Body of pancreas (tissue), 4 donors: Measurements from ENCODE around the gene SCYGR2. TPM values are rescaled to one million over a fixed set of nuclear protein-coding genes. Genes with fewer than 3 reads are reported as not detected.

ENCODE experiments used
- ATAC-seq: fragments of 150-250 bp; one replicate; pipeline ENCODE4 v1.9.1; 2016
- DNase-seq, 4 donors: peaks; one replicate each; pipeline ENCODE4 v3.0.0-alpha.2; 2019
- H3K27ac ChIP-seq, 4 donors: fragments of 200-600 bp; sonication (generic); 1 replicate in 3 of 4; 2 replicates in 1 of 4; pipeline versions ENCODE4 v1.5.1 to v1.6.1; 2016 to 2019; ENCODE audit warnings: mild to moderate bottlenecking in 1 of 4, mixed read lengths in 1 of 4, moderate library complexity in 1 of 4
- H3K27me3 ChIP-seq, 2 donors: fragments of 200-600 bp; sonication (generic); one replicate each; pipeline ENCODE4 v1.6.0; 2016; ENCODE audit warnings: mild to moderate bottlenecking in 1 of 2
- H3K36me3 ChIP-seq, 2 donors: fragments of 200-600 bp; sonication (generic); replicated peaks in 1 of 2; 2 replicates each; pipeline ENCODE4 v1.5.1; 2016; ENCODE audit warnings: low read depth in 2 of 2; ENCODE audit not compliant: insufficient read depth in 1 of 2
- H3K4me1 ChIP-seq: fragments of 200-600 bp; sonication (generic); one replicate; pipeline ENCODE4 v1.6.0; 2016
- H3K4me3 ChIP-seq, 2 donors: fragments of 200-600 bp; sonication (generic); 1 replicate in 1 of 2; 2 replicates in 1 of 2; pipeline ENCODE4 v1.5.1; 2016 to 2019
- H3K9me3 ChIP-seq, 3 donors: fragments of 200-600 bp; sonication (generic); 1 replicate in 2 of 3; 2 replicates in 1 of 3; pipeline ENCODE4 v1.5.1; 2016
- POLR2A ChIP-seq, 3 donors: fragments of 450-650 bp; IDR thresholded peaks; one replicate each; pipeline ENCODE4 v1.6.1; 2016; ENCODE audit warnings: antibody characterized with exemption in 3 of 3, mild to moderate bottlenecking in 2 of 3
- WGBS, 2 donors: methylation state at CpG; one replicate each; pipeline ENCODE4 v1.1.5; 2017; 5-methylcytosine and 5-hydroxymethylcytosine counted together
- intact Hi-C: fragments of 100-400 bp; cut with DNase I; formaldehyde crosslinking; loops from one replicate; pipeline ENCODE4 v1.15.1; 2023
- total RNA-seq, 2 donors: library from RNA; depleted of rRNA; stranded (reverse); fragments of >200 nt; gene quantifications; one replicate each; pipeline ENCODE4 v1.1.0, GENCODE V29; 2016
- TF ChIP-seq, protein P1 (sequence below), 7 experiments: fragments of 450-650 bp in 4 of 7; fragments of 200-600 bp in 3 of 7; sonication (generic) in 3 of 7; IDR thresholded peaks; one replicate each; pipeline ENCODE4 v1.5.1; 2016 to 2019; ENCODE audit warnings: antibody characterized with exemption in 7 of 7

Gene SCYGR2
- total RNA-seq, 2 donors from 2014 or later: not detected

DNA sequence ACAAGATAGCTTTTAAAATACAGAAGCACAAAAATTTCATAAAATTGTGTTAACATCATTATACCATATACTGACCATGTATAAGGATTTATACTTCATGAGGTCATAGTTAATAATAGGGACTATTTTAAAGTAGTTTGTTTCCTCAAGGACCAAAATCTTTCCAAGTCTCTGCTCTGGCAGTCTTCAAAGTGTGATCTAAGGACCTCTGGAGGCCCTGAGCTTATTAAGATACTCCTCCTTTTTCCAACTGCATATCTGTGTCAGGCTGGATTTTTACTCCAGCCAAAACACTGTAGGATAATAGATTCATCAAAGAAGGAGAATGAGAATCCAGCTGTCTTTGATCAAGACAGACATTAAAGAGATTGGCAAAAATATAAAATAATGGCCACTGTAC, 1.7 kb upstream of the SCYGR2 start:
- Histone ChIP-seq H3K27ac (no peak overlapping the region), H3K4me1 (no peaks in the 10 kb centered on the region), H3K36me3 (no peaks in the 10 kb centered on the region), H3K4me3 (no peak overlapping the region), H3K27me3 (no peaks in the 10 kb centered on the region), H3K9me3 (no peaks in the 10 kb centered on the region)
- ATAC-seq (no peak), DNase-seq (no peak)
- no peak for TF ChIP-seq POLR2A (IDR thresholded peaks at IDR 0.05)
- TF ChIP-seq, protein P1, sequence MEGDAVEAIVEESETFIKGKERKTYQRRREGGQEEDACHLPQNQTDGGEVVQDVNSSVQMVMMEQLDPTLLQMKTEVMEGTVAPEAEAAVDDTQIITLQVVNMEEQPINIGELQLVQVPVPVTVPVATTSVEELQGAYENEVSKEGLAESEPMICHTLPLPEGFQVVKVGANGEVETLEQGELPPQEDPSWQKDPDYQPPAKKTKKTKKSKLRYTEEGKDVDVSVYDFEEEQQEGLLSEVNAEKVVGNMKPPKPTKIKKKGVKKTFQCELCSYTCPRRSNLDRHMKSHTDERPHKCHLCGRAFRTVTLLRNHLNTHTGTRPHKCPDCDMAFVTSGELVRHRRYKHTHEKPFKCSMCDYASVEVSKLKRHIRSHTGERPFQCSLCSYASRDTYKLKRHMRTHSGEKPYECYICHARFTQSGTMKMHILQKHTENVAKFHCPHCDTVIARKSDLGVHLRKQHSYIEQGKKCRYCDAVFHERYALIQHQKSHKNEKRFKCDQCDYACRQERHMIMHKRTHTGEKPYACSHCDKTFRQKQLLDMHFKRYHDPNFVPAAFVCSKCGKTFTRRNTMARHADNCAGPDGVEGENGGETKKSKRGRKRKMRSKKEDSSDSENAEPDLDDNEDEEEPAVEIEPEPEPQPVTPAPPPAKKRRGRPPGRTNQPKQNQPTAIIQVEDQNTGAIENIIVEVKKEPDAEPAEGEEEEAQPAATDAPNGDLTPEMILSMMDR (IDR thresholded peaks at IDR 0.05): no peak
- intact Hi-C loops: no loop called here

DNA sequence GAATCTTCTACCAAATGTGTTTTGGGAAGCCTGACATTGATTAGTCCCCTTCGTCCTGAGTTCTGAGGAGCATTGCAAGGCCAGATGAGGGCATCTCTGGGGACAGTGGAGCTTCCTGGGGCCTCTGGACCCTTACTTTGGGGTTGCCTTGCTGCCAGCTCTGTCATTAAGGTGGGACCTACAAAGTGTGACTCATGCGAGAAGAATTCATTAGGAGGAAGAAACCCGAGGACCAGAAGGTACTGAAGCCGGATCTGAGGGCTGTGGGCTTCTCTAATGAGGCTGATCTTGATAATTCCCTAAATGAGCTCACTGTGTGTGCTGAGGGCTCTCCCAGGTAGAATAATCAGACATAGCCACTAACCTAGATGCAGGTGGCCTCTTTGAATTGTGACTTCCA, 695 bp upstream of the SCYGR2 start:
- Histone ChIP-seq H3K27ac (no peak overlapping the region), H3K36me3 (no peaks in the 10 kb centered on the region), H3K4me1 (no peaks in the 10 kb centered on the region), H3K9me3 (no peaks in the 10 kb centered on the region), H3K4me3 (no peak overlapping the region), H3K27me3 (no peaks in the 10 kb centered on the region)
- WGBS, 2 donors: 42 to 50% methylated on average over 4 of the region's 4 CpGs
- ATAC-seq (no peak), DNase-seq (no peak)
- intact Hi-C loops: no loop called here
- TF ChIP-seq POLR2A (IDR thresholded peaks at IDR 0.05): no peak
- TF ChIP-seq, protein P1 (IDR thresholded peaks at IDR 0.05): no peak

DNA sequence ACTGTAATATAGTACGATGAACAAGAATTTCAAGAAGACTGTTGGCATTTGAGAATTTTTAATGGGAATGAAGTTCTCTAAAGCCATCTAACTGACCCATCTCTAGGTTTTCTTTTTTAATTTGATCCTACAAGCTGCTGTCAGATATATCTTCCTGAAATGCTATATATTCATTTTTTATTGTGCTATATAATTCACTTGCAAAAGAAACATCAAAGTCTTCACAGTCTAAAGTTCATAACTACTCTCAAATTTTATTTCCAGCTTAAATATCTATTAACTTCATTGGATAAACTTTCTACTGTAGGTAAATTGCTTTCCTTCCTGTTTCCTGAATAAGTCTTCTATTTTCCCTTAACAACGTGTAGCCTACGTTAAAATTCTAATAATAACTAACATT, 3.7 kb downstream of the SCYGR2 start:
- whole genome bisulfite sequencing, 2 donors: 62 to 73% methylated on average over 3 of the region's 3 CpGs
- H3K27me3 ChIP-seq: no peaks in the 10 kb centered on the region
- H3K27ac ChIP-seq: no peak overlapping the region
- TF ChIP-seq, protein P1 (IDR thresholded peaks at IDR 0.05): no peak
- no peak for TF ChIP-seq POLR2A (IDR thresholded peaks at IDR 0.05)
- no peaks in the 10 kb centered on the region for H3K4me1 ChIP-seq
- no peak overlapping the region for H3K4me3 ChIP-seq
- no peaks in the 10 kb centered on the region for H3K9me3 ChIP-seq
- no peaks in the 10 kb centered on the region for H3K36me3 ChIP-seq
- ATAC-seq (no peak), DNase-seq (no peak)
- intact Hi-C loops: no loop called here

DNA sequence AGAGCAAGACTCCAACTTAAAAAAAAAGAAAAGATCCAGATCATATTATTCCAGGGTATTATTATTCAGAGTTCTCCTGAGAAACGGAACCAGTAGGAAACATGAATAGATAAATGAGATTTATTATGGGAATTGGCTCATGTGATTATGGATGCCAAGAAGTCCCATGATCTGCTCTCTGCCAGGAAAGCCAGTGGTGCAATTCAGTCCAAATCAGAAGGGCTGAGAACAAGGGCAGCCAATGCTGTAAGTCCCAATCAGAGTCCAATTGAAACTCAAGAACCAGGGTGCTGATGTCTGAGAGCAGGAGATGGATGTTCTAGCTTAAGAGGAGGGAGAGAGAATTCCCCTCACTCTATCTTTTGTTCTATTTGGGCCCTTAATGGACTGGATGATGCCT, 7.8 kb downstream of the SCYGR2 start:
- ATAC-seq (no peak), DNase-seq (no peak)
- WGBS, 2 donors: 67 to 86% methylated on average over 1 of the region's 1 CpG
- no peak overlapping the region for H3K27ac ChIP-seq
- H3K9me3 ChIP-seq: no peaks in the 10 kb centered on the region
- H3K27me3 ChIP-seq: no peaks in the 10 kb centered on the region
- H3K4me3 ChIP-seq: no peak overlapping the region
- no peaks in the 10 kb centered on the region for H3K4me1 ChIP-seq
- intact Hi-C loops: no loop called here
- no peak for TF ChIP-seq POLR2A (IDR thresholded peaks at IDR 0.05)
- TF ChIP-seq, protein P1 (IDR thresholded peaks at IDR 0.05): no peak
- no peaks in the 10 kb centered on the region for H3K36me3 ChIP-seq

DNA sequence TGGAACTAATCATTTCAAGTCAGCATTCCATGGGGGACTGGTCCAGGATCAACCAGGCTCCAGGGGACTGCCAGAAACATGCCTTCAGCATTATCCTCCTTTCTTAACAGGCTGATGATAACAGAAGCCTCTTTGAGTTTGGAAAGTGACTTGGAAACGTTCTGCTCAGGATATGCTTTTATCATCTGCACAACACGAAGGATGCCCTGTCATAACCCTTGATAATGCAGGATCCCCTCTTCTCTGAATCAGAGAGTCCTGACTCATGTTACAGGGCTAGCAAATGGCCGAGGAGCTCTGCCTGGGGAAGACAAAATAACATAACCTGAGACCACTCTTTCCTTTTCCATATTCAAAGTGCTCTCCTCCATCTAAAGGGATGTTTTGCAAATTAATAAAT, 9.2 kb downstream of the SCYGR2 start:
- H3K27ac ChIP-seq: no peak overlapping the region
- no peak for DNase-seq
- no peak for ATAC-seq
- 49 to 62% methylated on average over 3 of the region's 3 CpGs for WGBS, 2 donors
- H3K4me1 ChIP-seq: no peaks in the 10 kb centered on the region
- no peaks in the 10 kb centered on the region for H3K9me3 ChIP-seq
- H3K27me3 ChIP-seq: no peaks in the 10 kb centered on the region
- TF ChIP-seq, protein P1 (IDR thresholded peaks at IDR 0.05): no peak
- TF ChIP-seq POLR2A (IDR thresholded peaks at IDR 0.05): no peak
- intact Hi-C loops: no loop called here
- no peaks in the 10 kb centered on the region for H3K36me3 ChIP-seq
- no peak overlapping the region for H3K4me3 ChIP-seq
